ENCODE measurements around the gene CRTAC1.
A peak's percentile ranks its signal among the peaks of the same experiment; 100 is the strongest.
"Not testable (repeated sequence)": the region's sequence is repeated elsewhere in the genome, so short reads cannot be mapped to it uniquely, and the experiment has no call there.

Gene CRTAC1

GRCh38 chr10:97870990-97871389, 159.4 kb downstream of the CRTAC1 start:
- DNase-seq (ENCODE audit: low read depth in 2 of 2) = no peak

GRCh38 chr10:97869091-97870042, 161.1 kb downstream of the CRTAC1 start:
- DNase-seq (ENCODE audit: low read depth in 2 of 2) = peak; percentile 81 to 82

GRCh38 chr10:97868134-97868685, 162.2 kb downstream of the CRTAC1 start:
- no peak for DNase-seq (ENCODE audit: low read depth in 2 of 2)

- no peak for DNase-seq (ENCODE audit: low read depth in 2 of 2)
Measured at GRCh38 chr10:97867220-97867800, 163.1 kb downstream of the CRTAC1 start.

GRCh38 chr10:97866524-97867219, 163.7 kb downstream of the CRTAC1 start:
- no peak for DNase-seq (ENCODE audit: low read depth in 2 of 2)

- DNase-seq (ENCODE audit: low read depth in 2 of 2) = no peak
Measured at GRCh38 chr10:97865488-97865887, 164.9 kb downstream of the CRTAC1 start.

- no peak for DNase-seq (ENCODE audit: low read depth in 2 of 2)
Measured at GRCh38 chr10:97863808-97864207, 166.6 kb downstream of the CRTAC1 start.

- no peak for DNase-seq (ENCODE audit: low read depth in 2 of 2)
Measured at GRCh38 chr10:97861924-97862323, 168.5 kb downstream of the CRTAC1 start.

- no peak for DNase-seq (ENCODE audit: low read depth in 2 of 2)
Measured at GRCh38 chr10:97861097-97861750, 169.2 kb downstream of the CRTAC1 start.

- no peak for DNase-seq (ENCODE audit: low read depth in 2 of 2)
Measured at GRCh38 chr10:97858001-97858439, 172.4 kb downstream of the CRTAC1 start.

GRCh38 chr10:97854743-97855142, 175.7 kb downstream of the CRTAC1 start:
- no peak for DNase-seq (ENCODE audit: low read depth in 2 of 2)

- DNase-seq (ENCODE audit: low read depth in 2 of 2) = no peak
Measured at GRCh38 chr10:97852840-97853405, 177.5 kb downstream of the CRTAC1 start.

- DNase-seq (ENCODE audit: low read depth in 2 of 2) = no peak
Measured at GRCh38 chr10:97852277-97852676, 178.1 kb downstream of the CRTAC1 start.

- DNase-seq (ENCODE audit: low read depth in 2 of 2) = no peak
Measured at GRCh38 chr10:97851341-97852001, 178.9 kb downstream of the CRTAC1 start.

GRCh38 chr10:97850446-97850845, 180.0 kb downstream of the CRTAC1 start:
- no peak for DNase-seq (ENCODE audit: low read depth in 2 of 2)

- DNase-seq (ENCODE audit: low read depth in 2 of 2) = no peak
Measured at GRCh38 chr10:97849687-97850402, 180.6 kb downstream of the CRTAC1 start, which contains the start of gene GOLGA7B. GOLGA7B (plus strand) TSS chr10:97849843; CDS start chr10:97850304, 461 bp downstream.

GRCh38 chr10:97849103-97849686, 181.2 kb downstream of the CRTAC1 start:
- DNase-seq (ENCODE audit: low read depth in 2 of 2) = no peak

- no peak for DNase-seq (ENCODE audit: low read depth in 2 of 2)
Measured at GRCh38 chr10:97844678-97845077, 185.7 kb downstream of the CRTAC1 start.

- DNase-seq (ENCODE audit: low read depth in 2 of 2) = not testable (repeated sequence)
Measured at GRCh38 chr10:97843972-97844371, 186.4 kb downstream of the CRTAC1 start.

- no peak for DNase-seq (ENCODE audit: low read depth in 2 of 2)
Measured at GRCh38 chr10:97843281-97843671, 187.1 kb downstream of the CRTAC1 start.
